Muscle of arm (tissue), 12 donors: ENCODE data around the gene AKT3. TPM values are rescaled to one million over a fixed set of nuclear protein-coding genes. Genes with fewer than 3 reads are reported as not detected.

Experiments used
- DNase-seq: peaks from one replicate; pipeline ENCODE4 v3.0.0-alpha.2; 2013
- polyA plus RNA-seq, 12 donors: library from polyadenylated mRNA; unstranded; fragments of 120-200 nt; gene quantifications; one replicate each; pipeline ENCODE4 v1.2.1, GENCODE V29; 2013; ENCODE audit not compliant: insufficient read length in 12 of 12

AKT3 gene
- polyA plus RNA-seq, 12 donors: 20.6 to 30.0 (median 27.6) TPM; not detected in 1

DNA sequence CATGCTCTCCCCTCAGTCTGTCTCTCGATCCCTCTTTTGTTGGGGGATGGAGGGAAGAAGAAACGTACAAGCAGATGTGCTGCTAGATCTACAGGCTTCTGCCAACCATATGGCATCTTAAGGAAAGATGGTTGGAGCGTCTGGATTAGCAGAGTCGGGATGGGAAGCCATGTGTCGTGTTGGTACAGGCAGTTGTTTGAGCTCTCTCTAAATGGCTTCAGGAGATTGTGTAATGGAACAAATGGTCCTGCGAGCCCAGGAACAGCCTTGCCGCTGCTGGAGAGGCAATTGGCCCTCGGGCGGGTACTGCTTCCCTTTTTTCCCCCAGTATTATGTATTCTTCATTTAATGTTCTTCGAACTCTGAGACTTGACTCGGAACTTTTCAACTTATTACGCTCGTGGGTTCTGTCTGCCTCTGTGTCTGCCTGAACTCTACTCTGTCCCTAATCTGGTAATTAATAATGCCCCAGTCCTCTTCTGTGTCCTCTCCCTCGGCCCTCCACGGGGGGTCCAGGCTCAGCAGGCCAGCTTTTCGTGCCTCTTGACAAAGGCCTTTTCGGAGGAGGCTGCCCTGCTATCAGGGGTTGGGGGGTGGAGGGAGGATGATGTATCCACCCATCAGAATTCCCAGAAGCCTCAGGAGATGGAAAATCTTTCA, 378.9 kb downstream of the AKT3 start:
- no peak for DNase-seq

GRCh38 chr1:243470502-243470901, 379.5 kb downstream of the AKT3 start:
- DNase-seq: no peak

- DNase-seq: no peak
Observed at GRCh38 chr1:243469497-243469896, 380.5 kb downstream of the AKT3 start.

DNA sequence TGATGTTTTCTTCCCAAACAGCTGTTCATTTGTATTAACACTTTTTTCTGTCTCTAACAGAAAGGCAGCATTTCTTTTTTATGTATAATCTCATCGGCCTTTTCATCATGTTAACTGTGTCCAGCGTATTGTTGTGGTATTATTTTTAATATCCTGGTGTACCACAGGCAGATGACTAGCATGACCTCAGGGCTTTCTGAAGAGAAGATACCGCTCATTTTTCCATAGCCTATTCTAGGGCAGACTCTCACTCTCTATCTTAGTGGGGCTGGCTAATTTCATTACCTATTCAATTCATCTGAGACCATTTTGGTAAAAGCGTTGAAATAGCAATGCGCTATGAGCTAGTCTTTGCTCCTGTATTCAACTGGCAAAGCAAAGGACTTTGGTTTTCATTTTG, 384.3 kb downstream of the AKT3 start:
- no peak for DNase-seq

- DNase-seq: no peak
Observed at GRCh38 chr1:243465081-243465480, 385.0 kb downstream of the AKT3 start.

DNA sequence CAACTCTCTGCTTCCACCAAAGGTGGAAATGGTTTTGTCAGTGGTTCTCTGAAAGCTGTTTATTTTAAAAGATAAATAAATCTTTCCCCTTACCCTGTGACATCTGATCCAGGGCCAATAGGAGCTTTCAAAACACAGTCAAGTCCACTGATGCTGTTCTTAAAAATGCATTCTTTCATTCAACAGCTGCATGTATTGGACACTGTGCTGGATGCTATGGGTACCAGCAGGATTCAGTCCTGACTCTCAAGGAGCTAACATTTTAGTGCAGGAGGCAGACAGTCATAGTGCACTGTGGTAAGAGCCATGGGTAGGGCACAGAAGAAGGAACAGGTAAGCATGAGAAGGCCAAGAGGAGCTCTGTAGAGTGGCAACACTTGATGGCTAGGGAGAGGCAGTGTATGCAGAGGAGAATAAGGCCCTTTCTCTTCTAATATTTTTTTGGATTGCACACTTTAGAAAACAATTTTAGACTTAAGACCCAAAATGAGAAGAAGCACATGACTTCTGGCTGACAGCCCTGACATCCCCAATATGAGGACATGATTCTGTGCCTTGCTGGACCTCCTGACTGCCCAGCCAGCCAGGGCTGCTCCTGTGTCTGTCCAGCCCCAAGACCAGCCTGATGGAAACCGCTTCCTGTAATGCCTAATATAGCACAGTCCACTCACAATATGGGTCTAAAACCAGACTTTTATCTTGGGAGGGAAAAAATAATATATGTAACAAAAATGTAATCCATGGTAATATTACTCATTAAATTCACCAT, 386.9 kb downstream of the AKT3 start:
- DNase-seq: no peak

DNA sequence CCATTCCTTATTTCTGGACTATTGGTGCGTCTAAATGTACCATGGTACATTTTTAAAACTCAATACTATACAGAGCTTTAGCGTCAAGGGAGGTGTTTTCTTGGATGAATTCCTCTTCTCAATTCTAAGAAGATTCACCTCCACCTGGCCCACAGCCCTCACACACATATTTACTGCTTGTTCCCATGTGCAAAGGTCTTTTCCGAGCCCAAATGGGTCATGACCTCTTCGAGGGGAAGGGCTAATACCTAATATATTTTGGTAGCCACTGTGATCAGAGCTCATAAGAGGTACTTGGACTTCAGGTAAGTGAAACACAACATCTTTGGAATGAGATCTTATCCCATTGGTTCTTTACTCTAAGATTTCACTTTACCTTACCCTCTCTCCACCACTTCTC, 388.3 kb downstream of the AKT3 start:
- DNase-seq: no peak

- no peak for DNase-seq
Observed at GRCh38 chr1:243459059-243459458, 391.0 kb downstream of the AKT3 start.

DNA sequence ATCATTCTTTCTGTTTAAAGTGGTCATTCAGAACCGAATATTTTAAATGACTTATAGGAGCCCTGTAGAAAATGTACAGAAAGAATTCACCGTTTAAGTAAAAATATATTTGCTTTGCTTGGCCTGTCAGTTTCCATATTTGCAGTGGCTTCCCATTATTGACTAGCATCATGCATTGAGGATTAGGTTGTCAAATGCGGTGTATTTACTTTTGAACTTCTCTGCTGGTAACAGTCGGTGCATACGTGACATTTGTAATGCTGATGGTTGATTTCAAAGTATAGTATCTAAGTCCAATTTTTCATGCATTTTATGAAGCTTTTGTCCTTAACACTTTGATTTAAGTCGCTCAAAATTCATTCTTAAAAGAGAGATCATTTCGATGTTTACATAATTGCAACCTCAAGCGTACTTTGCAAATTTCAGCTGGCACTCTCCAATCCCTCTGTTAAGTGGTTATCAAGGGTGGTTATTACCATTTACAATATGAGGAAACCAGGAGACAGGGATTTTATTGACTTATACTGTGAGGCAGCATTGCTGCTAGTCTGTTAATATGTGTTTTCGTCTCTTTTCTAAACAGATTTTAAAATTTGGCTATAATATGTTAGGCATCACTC, 392.6 kb downstream of the AKT3 start:
- no peak for DNase-seq

DNA sequence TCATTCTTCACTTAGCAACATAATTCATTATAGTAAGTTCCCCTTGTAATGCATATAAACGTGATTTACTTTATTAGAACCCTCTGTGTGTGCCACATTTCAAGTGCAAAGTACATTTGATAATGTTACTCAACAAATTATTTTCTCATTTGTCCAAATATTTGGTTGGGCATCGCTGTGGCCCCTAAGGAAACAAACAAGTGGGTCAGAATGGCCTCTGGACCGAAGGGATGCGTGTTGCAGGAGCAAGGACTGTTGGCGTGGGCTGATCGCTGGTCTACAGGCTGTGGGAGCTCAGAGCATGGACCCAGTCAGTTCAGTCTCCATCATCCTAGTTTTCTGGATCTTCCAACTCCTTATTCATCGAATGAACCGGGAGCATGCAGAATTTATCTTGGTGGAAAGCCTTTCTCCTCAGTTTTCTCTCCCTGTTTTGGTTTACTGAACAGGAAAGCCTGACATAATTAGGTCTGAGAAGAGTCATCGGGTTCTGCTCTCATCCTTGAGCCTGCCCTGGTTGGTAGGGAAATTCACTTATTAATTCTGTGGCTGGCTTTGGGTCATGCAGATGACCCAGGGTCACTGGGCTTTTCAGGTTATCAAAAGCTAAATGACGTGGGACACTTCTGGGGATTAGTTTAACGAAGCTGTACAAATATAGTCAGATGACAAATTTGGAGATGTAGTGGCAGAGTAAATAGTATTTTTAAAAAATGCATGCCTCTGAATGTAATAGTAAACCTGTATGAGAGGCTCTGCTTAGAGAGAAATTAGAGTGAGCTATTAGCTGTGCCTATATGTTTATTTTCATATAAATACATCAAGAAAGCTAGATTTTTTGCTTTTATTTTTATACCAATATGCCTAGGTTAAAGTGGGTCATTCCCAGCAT, 394.0 kb downstream of the AKT3 start:
- DNase-seq: no peak

- DNase-seq: no peak
Observed at GRCh38 chr1:243454328-243454997, 395.6 kb downstream of the AKT3 start.

DNA sequence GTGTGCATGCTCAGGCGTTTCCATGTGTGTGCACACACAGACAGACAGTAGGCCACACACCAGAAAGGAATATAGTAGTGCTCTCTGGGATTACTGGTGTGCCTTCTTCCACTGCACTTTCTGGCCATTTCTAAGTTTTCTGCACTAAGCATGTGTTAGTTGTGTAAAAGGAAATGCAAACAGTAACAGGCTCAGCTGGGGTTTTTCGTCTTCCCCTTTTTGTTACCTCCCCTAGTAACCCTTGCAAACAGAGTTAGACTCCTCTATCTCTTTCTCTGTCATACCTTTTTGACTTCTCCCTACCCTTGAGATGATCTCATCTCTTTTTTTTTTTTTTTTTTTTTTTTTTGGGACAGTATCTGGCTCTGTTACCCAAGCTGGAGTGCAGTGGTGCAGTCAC, 398.0 kb downstream of the AKT3 start:
- no peak for DNase-seq

DNA sequence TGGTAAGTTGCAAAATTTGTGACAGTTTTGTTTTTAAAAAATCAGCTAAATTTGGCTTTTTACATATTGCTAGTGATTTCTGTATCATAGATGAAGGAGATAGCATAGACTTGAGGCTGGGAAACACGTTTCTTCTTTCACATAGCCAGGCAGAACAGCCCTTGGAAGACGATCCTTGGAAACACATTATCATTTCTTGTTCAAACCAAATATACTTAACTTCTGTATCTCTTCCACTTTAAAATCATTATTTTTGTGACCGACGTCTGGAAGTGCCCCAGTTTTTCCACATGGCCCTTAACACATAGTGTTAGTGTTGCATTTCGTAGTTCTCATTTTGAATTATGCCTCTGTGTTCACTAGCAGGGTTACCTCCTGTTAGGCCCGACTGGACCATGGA, 400.7 kb downstream of the AKT3 start:
- no peak for DNase-seq

DNA sequence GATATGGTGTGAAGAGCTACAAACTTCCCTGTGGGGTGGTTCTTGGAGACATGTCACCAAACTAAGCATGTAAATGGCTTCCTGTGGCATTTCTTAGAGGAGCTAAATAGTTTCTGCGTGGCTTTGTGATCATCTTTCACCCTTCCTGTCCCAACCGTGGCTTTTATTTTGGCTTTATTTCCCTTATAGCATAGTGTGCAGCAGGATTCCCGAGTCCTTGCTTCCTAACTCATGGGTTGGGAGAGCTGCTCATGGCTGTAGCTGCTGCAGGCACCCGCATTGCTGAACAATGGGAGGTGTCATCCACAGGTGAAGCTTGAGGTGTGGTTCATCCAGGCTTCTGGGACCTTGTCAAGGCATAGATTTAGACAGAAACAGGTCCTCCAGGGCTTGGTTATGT, 402.2 kb downstream of the AKT3 start:
- no peak for DNase-seq

DNA sequence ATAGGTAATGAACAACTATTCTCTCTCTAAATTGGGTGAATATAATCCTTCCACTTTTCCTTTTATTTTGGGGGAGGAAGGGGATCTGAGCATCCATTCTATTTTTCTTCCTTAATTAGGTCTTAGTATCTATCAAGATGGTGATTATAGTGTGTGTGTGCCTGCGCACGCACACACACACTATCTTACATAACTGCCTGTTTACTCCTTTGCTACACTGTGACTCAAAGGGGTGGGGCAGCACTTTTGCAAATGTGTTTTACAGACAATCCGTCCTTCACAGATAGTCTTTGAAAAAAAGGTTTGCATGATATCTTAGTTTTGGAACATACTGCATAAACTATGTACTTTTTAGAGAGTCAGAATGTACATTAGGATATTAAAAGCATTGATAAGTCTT, 402.7 kb downstream of the AKT3 start:
- DNase-seq: no peak

- DNase-seq: no peak
Observed at GRCh38 chr1:243443557-243443956, 406.5 kb downstream of the AKT3 start.

DNA sequence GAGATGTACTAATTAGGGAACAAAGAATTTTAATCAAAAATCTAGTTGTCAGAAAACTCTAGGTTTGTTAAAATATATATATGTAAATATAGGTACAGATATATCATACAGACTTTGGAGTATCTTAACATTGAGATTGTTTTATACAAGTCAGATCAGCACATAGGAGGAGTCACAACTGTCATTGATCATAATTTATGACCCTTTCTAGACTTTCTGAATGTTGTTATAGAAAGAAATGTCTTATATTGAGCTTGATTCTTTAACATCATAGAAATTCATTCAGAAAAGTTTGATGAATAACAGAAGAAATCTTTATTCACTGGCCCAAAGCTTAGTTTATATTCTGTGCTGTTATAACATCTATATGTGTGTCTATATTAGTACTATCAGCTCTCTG, 408.4 kb downstream of the AKT3 start:
- no peak for DNase-seq

DNA sequence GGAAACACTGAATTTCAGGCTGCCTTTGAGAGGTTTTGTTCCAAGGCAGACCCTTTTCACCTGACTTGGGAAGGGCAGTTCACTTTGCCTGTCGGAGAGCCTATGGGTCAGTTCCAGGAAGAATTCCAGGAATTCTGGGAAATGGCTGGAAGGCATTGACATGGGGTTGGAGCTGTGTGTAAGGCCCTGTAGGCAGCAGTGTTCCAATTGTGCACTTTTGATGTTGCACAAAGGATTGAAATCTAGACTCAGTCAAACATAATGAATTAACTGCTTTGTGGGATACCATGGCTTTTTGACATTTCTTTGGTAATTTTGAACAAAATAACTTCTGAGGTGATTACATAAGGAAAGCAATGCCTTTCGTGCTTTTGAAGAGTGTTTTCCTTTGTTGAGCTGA, 409.6 kb downstream of the AKT3 start:
- DNase-seq: no peak

DNA sequence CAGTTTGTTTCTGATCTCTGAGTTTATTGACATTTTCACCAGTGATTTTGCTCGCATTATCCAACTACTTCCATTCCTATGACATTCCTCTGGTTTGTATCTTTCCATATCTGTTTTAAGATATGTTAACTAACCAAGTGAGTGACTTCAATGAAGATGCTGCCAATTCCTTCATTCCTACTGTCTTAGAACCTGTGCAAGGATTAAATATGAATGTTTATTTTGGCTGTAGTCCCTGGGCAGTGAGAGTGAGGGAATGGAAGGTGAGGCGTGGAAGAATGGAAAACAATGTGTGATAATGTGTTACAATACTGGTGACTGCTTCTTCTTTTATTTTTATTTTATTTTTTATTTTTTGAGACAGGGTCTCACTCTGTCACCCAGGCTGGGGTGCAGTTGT, 411.2 kb downstream of the AKT3 start:
- DNase-seq: no peak
